ENCODE measurements around the gene CEACAM3. TPM values are rescaled to one million over a fixed set of nuclear protein-coding genes. Genes with fewer than 3 reads are reported as not detected.

The CEACAM3 gene
- total and polyA plus RNA-seq, 9 of the 15 experiments (the other 6 are each of a cell fraction or from before 2014, with no cell fraction given): not detected

DNA sequence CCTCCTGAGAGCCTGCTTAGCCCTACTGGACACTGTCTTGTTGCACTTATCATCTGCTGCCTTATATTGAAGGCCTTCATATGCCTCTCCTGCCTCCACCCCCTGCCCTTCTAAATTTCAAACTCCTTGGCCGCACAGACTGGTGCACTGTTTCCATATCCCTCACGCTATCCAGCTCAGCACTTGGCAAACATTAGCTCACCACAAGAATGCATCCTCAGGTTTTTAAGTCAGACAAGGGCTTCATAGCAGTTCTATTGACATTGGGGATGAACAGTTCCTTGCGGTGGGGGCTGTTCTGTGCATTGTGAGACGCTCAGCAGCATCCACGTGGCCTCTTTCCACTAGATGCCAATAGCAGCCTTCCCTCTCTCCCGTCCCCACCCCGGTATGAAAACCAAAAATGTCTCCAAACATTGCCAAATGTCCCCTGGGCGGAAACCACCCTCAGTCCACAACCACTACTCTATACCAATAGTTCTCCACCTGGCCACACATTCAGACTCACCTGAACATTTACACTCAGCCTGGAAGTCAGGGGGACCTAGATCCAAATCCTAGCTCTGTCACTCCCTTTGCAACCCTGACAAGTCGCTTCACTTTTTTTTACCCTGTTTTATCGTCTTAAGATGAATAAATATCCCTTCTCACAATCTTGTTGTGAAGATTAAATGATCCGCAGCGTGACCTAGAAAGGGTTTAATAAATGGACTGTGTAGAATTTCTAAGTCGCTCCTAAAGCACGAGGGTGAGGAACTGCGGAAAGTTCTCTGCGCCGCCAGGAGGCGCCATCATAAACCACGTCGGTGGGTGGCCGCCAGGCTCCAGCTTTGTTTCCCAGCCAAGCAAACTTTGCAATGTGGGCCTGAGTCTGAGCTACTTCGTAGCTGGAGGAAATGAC lies 3.6 kb upstream of the CEACAM3 start (continued):
- TF ChIP-seq, protein P1, sequence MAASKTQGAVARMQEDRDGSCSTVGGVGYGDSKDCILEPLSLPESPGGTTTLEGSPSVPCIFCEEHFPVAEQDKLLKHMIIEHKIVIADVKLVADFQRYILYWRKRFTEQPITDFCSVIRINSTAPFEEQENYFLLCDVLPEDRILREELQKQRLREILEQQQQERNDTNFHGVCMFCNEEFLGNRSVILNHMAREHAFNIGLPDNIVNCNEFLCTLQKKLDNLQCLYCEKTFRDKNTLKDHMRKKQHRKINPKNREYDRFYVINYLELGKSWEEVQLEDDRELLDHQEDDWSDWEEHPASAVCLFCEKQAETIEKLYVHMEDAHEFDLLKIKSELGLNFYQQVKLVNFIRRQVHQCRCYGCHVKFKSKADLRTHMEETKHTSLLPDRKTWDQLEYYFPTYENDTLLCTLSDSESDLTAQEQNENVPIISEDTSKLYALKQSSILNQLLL (CRISPR knock-in tag; IDR thresholded peaks at IDR 0.05; ENCODE audit: borderline replicate concordance): no peak
- TF ChIP-seq, protein P2, sequence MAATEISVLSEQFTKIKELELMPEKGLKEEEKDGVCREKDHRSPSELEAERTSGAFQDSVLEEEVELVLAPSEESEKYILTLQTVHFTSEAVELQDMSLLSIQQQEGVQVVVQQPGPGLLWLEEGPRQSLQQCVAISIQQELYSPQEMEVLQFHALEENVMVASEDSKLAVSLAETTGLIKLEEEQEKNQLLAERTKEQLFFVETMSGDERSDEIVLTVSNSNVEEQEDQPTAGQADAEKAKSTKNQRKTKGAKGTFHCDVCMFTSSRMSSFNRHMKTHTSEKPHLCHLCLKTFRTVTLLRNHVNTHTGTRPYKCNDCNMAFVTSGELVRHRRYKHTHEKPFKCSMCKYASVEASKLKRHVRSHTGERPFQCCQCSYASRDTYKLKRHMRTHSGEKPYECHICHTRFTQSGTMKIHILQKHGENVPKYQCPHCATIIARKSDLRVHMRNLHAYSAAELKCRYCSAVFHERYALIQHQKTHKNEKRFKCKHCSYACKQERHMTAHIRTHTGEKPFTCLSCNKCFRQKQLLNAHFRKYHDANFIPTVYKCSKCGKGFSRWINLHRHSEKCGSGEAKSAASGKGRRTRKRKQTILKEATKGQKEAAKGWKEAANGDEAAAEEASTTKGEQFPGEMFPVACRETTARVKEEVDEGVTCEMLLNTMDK (IDR thresholded peaks at IDR 0.05; ENCODE audit: borderline replicate concordance, insufficient read depth, low read depth, low read length, poor library complexity, severe bottlenecking): peak; percentile 70
- TF ChIP-seq, protein P3, sequence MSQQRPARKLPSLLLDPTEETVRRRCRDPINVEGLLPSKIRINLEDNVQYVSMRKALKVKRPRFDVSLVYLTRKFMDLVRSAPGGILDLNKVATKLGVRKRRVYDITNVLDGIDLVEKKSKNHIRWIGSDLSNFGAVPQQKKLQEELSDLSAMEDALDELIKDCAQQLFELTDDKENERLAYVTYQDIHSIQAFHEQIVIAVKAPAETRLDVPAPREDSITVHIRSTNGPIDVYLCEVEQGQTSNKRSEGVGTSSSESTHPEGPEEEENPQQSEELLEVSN (IDR thresholded peaks at IDR 0.05; ENCODE audit: borderline replicate concordance in 1 of 2, extremely low read depth in 1 of 2, insufficient read depth in 1 of 2, insufficient read length in 1 of 2, low read depth in 1 of 2, low read length in 1 of 2, poor library complexity in 1 of 2, severe bottlenecking in 1 of 2): peak in 1 of 2 experiments; percentile 46
- 0 out of 2 replicates have a peak, but pooled peaks have one; percentile 16 for TF ChIP-seq BHLHE40 (IDR thresholded peaks at IDR 0.05; ENCODE audit: low read length)
- peak; percentile 52; the same call in 1 of the 2 replicates for TF ChIP-seq CREM (IDR thresholded peaks at IDR 0.05; ENCODE audit: low read depth)
- no peak for TF ChIP-seq CHD1 (IDR thresholded peaks at IDR 0.05; ENCODE audit: low read length)
- TF ChIP-seq, protein P4, sequence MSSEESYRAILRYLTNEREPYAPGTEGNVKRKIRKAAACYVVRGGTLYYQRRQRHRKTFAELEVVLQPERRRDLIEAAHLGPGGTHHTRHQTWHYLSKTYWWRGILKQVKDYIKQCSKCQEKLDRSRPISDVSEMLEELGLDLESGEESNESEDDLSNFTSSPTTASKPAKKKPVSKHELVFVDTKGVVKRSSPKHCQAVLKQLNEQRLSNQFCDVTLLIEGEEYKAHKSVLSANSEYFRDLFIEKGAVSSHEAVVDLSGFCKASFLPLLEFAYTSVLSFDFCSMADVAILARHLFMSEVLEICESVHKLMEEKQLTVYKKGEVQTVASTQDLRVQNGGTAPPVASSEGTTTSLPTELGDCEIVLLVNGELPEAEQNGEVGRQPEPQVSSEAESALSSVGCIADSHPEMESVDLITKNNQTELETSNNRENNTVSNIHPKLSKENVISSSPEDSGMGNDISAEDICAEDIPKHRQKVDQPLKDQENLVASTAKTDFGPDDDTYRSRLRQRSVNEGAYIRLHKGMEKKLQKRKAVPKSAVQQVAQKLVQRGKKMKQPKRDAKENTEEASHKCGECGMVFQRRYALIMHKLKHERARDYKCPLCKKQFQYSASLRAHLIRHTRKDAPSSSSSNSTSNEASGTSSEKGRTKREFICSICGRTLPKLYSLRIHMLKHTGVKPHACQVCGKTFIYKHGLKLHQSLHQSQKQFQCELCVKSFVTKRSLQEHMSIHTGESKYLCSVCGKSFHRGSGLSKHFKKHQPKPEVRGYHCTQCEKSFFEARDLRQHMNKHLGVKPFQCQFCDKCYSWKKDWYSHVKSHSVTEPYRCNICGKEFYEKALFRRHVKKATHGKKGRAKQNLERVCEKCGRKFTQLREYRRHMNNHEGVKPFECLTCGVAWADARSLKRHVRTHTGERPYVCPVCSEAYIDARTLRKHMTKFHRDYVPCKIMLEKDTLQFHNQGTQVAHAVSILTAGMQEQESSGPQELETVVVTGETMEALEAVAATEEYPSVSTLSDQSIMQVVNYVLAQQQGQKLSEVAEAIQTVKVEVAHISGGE (CRISPR knock-in tag; IDR thresholded peaks at IDR 0.05): no peak
- no peak for TF ChIP-seq MCM7 (IDR thresholded peaks at IDR 0.05)

All from K562 (cell line).